GM12873 (cell line): ENCODE data around the gene ARHGEF39.

Experiments used
- TF ChIP-seq, protein P1 (sequence below): IDR thresholded peaks from 2 replicates; pipeline ENCODE4 v1.5.1; 2012; ENCODE audit warnings: low read depth, mild to moderate bottlenecking, moderate library complexity, low read length, control low read depth; ENCODE audit not compliant: insufficient read depth; ENCODE audit errors: missing control alignments

Gene ARHGEF39

DNA sequence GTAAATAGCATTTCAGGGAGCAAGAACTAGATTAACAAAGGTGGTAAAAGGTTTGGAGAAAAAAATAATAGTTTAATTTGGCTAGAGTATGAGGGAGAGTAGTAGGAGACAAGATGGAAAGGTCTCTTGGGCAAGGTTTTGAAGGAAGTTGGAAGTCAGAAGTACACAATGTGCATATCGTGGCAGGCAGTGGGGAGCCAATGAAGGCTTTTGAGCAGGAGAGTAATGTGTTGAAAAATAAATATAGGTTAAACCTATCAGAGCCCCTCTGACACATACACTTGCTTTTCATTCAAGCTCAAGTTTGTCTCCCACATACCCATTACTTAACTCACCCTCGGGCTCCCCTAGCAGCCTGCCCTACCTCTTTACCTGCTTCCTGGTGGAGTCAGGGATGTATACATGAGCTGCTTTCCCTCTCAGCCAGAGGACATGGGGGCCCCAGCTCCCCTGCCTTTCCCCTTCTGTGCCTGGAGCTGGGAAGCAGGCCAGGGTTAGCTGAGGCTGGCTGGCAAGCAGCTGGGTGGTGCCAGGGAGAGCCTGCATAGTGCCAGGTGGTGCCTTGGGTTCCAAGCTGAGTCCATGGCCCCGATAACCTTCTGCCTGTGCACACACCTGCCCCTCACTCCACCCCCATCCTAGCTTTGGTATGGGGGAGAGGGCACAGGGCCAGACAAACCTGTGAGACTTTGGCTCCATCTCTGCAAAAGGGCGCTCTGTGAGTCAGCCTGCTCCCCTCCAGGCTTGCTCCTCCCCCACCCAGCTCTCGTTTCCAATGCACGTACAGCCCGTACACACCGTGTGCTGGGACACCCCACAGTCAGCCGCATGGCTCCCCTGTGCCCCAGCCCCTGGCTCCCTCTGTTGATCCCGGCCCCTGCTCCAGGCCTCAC is 8.4 kb upstream of the ARHGEF39 start, which contains the start of gene CA9:
Gene CA9, plus strand, starts transcription at position 797 of the 893 bp plus-strand sequence. Its CDS starts 32 bp downstream, at position 829.
- TF ChIP-seq, protein P1, sequence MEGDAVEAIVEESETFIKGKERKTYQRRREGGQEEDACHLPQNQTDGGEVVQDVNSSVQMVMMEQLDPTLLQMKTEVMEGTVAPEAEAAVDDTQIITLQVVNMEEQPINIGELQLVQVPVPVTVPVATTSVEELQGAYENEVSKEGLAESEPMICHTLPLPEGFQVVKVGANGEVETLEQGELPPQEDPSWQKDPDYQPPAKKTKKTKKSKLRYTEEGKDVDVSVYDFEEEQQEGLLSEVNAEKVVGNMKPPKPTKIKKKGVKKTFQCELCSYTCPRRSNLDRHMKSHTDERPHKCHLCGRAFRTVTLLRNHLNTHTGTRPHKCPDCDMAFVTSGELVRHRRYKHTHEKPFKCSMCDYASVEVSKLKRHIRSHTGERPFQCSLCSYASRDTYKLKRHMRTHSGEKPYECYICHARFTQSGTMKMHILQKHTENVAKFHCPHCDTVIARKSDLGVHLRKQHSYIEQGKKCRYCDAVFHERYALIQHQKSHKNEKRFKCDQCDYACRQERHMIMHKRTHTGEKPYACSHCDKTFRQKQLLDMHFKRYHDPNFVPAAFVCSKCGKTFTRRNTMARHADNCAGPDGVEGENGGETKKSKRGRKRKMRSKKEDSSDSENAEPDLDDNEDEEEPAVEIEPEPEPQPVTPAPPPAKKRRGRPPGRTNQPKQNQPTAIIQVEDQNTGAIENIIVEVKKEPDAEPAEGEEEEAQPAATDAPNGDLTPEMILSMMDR = no peak

DNA sequence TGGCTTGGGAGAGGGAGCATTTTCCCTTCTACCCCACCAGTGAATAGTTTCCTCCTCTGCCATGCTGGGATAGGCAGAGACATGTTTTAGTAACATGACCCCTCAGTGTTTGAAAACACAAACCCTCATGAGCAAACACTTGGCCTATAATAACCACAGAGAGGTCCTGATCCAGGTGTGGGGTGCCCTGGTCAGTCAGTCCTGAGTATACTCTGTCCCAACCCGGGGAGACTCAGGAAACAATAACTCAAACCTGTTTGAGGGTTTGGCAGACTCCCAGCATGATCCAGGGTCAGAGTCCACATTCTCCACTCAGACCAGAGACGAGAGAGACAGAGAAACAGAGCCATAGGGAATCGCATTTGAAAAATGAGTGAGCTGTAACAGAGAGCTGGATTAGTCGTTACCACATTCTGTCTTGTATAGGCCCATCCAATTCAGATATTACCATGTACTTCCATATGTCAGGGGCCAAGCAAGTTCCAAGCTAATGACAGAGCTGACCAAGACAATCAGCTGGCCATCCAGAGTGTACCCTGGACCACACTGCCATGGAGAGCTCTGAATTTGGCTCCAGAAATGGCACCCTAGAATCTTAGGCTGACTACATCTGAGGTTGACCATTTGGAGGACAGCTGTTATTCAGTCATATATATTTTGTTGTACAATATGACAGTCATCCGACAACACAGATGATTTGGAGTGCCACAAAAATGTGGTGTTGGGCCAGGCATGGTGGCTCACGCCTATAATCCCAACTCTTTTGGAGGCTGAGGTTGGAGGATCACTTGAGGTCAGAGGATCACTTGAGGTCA is 4.5 kb upstream of the ARHGEF39 start:
- TF ChIP-seq, protein P1 = no peak

DNA sequence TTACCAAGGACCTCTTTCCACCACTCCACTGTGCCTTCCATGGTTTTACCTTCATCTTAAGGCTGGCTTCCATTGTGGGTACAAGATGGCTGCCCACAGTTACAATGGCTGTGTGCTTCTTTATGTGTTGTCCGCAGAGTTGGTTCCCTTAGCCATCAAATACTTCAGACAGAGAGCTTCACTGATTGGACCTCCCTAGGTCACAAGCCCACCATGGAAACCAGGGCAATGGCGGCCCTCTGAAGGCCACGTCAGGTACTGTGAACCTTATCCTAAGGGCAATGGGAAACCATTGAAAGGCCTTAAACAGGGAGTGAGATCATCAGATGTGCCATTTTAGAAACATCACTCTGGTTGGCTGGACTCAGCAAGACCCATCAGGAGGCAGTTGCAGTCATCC is 2.9 kb upstream of the ARHGEF39 start:
- TF ChIP-seq, protein P1 = no peak

DNA sequence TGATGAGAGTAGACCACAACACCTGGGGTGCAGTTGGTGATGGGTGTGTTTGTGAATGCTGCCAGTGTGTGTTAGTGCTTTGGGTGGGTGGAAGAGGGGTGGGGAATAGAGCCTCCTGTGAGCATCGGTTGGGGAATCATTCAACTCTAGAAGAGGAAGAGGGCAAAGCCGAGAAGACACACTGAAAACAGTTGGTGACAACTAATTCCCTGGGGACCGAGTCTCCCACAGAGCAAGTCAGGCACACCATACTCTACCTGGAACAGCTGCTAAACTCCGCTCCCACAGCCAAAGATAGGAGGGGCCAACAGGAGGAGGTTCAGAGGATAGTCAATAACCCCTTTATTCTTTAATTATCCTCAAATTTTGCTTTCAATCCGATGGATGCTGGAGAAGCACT is 1.6 kb upstream of the ARHGEF39 start:
- TF ChIP-seq, protein P1 = no peak

DNA sequence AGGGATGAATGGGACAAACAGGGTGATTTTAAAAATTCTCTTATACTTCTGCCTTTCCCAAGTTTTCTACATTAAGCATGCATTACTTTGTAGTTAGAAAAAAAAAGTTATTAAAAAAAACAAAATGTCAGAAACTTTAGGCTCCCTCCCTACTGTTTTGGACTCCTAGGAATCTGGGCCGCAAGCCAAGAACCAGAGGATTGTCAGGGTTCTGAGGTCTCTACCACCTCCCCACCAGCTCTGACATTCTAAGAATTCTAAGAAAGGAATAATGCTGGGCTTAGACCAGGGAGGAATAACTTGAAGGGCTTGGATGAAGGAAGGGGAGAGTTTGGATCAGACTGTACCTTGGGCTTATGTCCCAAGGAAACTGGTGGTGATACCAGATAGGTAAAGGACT is 1.1 kb upstream of the ARHGEF39 start:
- TF ChIP-seq, protein P1 = no peak

DNA sequence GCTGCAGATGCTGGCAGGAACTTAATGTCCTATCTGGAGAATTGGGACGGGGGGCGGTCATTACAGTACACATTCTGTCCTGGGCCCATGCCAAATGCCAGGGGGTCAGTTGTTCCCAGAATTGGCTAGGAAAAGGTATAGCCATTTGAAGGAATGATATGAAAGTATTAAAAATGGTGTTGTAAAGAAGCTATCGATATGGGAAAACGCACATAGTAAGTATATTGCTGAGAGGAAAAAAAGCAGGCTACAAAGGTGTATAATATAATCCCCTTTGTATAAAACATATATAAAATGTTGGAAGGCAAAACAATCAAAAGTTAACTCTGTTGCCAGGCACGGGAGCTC is 450 bp upstream of the ARHGEF39 start:
- TF ChIP-seq, protein P1 = no peak

DNA sequence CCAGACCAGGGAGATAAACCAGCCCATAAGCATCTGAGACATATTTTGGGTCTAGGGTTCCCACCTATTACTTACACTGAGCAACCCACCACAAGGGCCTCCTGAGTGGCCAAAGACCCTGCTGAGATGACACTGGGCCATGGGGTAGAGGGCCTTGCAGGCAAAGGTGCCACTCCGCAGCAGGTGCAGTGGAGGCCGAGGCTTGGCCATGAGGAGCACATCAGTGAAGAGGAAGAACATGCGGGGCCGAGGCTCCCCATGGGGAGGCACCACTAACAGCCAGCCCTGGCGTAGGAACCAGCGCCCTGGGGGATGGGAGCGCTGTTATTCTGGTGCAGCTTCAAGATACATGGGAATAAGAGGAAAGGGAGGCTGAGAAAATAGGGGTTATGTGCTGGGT is 2.6 kb downstream of the ARHGEF39 start:
- TF ChIP-seq, protein P1 = no peak
